Chondrocyte (in vitro differentiated cells): Measurements from ENCODE around the gene ARFIP1. TPM values are rescaled to one million over a fixed set of nuclear protein-coding genes. Genes with fewer than 3 reads are reported as not detected.

Experiments used
- DNase-seq: peaks from one replicate; pipeline ENCODE4 v3.0.0; 2021; ENCODE audit warnings: mixed read lengths, low spot score
- H3K27ac Mint-ChIP-seq: one replicate; pipeline ENCODE4 v1.8.0; 2021; ENCODE audit warnings: mild to moderate bottlenecking, moderate library complexity, mixed read lengths; ENCODE audit not compliant: unreplicated experiment
- H3K27me3 Mint-ChIP-seq: 2 replicates; pipeline ENCODE4 v1.8.0; 2021; ENCODE audit warnings: low read depth, mixed read lengths
- H3K36me3 Mint-ChIP-seq: 2 replicates; pipeline ENCODE4 v1.8.0; 2021; ENCODE audit warnings: low read depth, mixed read lengths
- H3K4me1 Mint-ChIP-seq: 2 replicates; pipeline ENCODE4 v1.8.0; 2021; ENCODE audit warnings: low read depth, mild to moderate bottlenecking, mixed read lengths
- H3K4me3 Mint-ChIP-seq: one replicate; pipeline ENCODE4 v1.8.0; 2021; ENCODE audit warnings: mild to moderate bottlenecking, moderate library complexity, mixed read lengths; ENCODE audit not compliant: unreplicated experiment
- H3K9me3 Mint-ChIP-seq: 2 replicates; pipeline ENCODE4 v1.8.0; 2021; ENCODE audit warnings: low read depth, mixed read lengths
- CTCF ChIP-seq: fragments of 200-600 bp; sonication (generic); IDR thresholded peaks from 2 replicates; pipeline ENCODE4 v1.5.0; 2021; ENCODE audit warnings: antibody characterized with exemption, mild to moderate bottlenecking, moderate library complexity
- total RNA-seq: library from RNA; stranded (reverse); gene quantifications from 3 replicates; pipeline ENCODE4 v1.2.1, GENCODE V29; 2021

ARFIP1 gene
- total RNA-seq, 1 donor from 2014 or later = 25.9 TPM

GRCh38 chr4:152936446-152937335 is 156.9 kb downstream of the ARFIP1 start:
- Mint-ChIP-seq H3K9me3 (no peaks in the 10 kb centered on the region), H3K4me1 (peaks cover 18% of the 10 kb centered on the region), H3K4me3 (peak overlapping the region; percentile 72), H3K36me3 (no peaks in the 10 kb centered on the region), H3K27ac (no peak overlapping the region), H3K27me3 (no peaks in the 10 kb centered on the region)
- peak; percentile 53 for TF ChIP-seq CTCF
- peak; percentile 89 for DNase-seq

GRCh38 chr4:152937336-152938236 is 157.8 kb downstream of the ARFIP1 start:
- no peak for DNase-seq
- Mint-ChIP-seq H3K36me3 (no peaks in the 10 kb centered on the region), H3K4me1 (peaks cover 18% of the 10 kb centered on the region), H3K9me3 (no peaks in the 10 kb centered on the region), H3K27ac (no peak overlapping the region), H3K4me3 (peak overlapping the region; percentile 72), H3K27me3 (no peaks in the 10 kb centered on the region)
- TF ChIP-seq CTCF = no peak

GRCh38 chr4:152938237-152938947 is 158.6 kb downstream of the ARFIP1 start:
- TF ChIP-seq CTCF = no peak
- H3K9me3 Mint-ChIP-seq = no peaks in the 10 kb centered on the region
- H3K27ac Mint-ChIP-seq = peak overlapping the region; percentile 50
- H3K4me1 Mint-ChIP-seq = peaks cover 20% of the 10 kb centered on the region
- no peaks in the 10 kb centered on the region for H3K27me3 Mint-ChIP-seq
- peak overlapping the region; percentile 70 for H3K4me3 Mint-ChIP-seq
- no peaks in the 10 kb centered on the region for H3K36me3 Mint-ChIP-seq
- DNase-seq = no peak

GRCh38 chr4:152939621-152940020 is 159.9 kb downstream of the ARFIP1 start:
- TF ChIP-seq CTCF = no peak
- peaks cover 31% of the 10 kb centered on the region for H3K4me1 Mint-ChIP-seq
- no peak overlapping the region for H3K4me3 Mint-ChIP-seq
- no peaks in the 10 kb centered on the region for H3K27me3 Mint-ChIP-seq
- H3K9me3 Mint-ChIP-seq = no peaks in the 10 kb centered on the region
- no peak for DNase-seq
- no peak overlapping the region for H3K27ac Mint-ChIP-seq
- H3K36me3 Mint-ChIP-seq = no peaks in the 10 kb centered on the region

GRCh38 chr4:152940461-152940860 is 160.7 kb downstream of the ARFIP1 start:
- no peak for DNase-seq
- Mint-ChIP-seq H3K27me3 (no peaks in the 10 kb centered on the region), H3K4me1 (peaks cover 34% of the 10 kb centered on the region), H3K4me3 (no peak overlapping the region), H3K36me3 (peaks cover 1% of the 10 kb centered on the region), H3K9me3 (no peaks in the 10 kb centered on the region), H3K27ac (no peak overlapping the region)
- no peak for TF ChIP-seq CTCF
